ENCODE data around the gene GLUD1.

GLUD1 gene

DNA sequence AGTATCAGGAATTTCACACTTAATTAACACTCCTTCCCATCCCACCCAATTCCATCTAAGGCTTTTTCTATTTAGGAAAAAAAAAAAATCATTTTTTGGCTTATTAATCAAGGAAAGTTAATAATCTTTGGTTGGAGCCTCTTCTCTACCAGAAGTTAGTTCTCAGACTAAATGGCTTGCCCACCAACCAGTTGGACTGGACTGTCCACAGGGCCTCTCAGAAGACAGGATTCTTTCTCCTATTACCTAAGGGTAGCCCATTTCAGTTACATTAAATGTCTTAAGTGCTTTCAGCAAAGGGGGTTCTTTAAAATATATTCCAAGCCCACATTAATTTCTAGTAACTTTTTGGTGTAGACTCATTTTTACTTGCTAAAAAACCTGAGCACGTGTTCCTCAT is 35.2 kb downstream of the GLUD1 start (continued):
- TF ChIP-seq, protein P1, sequence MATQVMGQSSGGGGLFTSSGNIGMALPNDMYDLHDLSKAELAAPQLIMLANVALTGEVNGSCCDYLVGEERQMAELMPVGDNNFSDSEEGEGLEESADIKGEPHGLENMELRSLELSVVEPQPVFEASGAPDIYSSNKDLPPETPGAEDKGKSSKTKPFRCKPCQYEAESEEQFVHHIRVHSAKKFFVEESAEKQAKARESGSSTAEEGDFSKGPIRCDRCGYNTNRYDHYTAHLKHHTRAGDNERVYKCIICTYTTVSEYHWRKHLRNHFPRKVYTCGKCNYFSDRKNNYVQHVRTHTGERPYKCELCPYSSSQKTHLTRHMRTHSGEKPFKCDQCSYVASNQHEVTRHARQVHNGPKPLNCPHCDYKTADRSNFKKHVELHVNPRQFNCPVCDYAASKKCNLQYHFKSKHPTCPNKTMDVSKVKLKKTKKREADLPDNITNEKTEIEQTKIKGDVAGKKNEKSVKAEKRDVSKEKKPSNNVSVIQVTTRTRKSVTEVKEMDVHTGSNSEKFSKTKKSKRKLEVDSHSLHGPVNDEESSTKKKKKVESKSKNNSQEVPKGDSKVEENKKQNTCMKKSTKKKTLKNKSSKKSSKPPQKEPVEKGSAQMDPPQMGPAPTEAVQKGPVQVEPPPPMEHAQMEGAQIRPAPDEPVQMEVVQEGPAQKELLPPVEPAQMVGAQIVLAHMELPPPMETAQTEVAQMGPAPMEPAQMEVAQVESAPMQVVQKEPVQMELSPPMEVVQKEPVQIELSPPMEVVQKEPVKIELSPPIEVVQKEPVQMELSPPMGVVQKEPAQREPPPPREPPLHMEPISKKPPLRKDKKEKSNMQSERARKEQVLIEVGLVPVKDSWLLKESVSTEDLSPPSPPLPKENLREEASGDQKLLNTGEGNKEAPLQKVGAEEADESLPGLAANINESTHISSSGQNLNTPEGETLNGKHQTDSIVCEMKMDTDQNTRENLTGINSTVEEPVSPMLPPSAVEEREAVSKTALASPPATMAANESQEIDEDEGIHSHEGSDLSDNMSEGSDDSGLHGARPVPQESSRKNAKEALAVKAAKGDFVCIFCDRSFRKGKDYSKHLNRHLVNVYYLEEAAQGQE (tag by site-specific recombination; IDR thresholded peaks at IDR 0.05), result no peak
- TF ChIP-seq ZNF747 (tag by site-specific recombination; IDR thresholded peaks at IDR 0.05), result no peak

DNA sequence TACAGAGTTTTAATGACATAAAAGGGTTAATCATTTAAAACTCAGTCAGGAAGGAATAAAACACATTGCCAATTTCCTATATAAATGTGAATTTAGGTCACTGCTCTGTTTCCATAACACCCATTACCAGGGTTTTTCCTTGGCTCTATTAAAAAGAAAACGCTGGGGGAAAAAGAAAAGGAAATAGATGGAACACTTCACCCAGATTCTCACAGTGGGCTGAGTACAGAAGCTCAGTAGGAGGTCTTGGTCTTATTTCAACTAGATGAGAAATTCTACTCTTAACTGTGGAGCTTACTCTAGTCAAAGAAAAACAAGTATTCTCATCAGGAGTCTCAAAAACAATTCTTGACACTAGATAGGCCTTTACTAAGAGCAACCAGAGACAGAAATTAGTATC is 36.5 kb downstream of the GLUD1 start:
- no peak overlapping the region for H3K27ac ChIP-seq (ENCODE audit: extremely low read depth, low read depth, low read length)
- POLR2A ChIA-PET, result no interaction called here
- TF ChIP-seq, protein P2, sequence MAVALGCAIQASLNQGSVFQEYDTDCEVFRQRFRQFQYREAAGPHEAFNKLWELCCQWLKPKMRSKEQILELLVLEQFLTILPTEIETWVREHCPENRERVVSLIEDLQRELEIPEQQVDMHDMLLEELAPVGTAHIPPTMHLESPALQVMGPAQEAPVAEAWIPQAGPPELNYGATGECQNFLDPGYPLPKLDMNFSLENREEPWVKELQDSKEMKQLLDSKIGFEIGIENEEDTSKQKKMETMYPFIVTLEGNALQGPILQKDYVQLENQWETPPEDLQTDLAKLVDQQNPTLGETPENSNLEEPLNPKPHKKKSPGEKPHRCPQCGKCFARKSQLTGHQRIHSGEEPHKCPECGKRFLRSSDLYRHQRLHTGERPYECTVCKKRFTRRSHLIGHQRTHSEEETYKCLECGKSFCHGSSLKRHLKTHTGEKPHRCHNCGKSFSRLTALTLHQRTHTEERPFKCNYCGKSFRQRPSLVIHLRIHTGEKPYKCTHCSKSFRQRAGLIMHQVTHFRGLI (tag by site-specific recombination; IDR thresholded peaks at IDR 0.05), result no peak
- no peak for TF ChIP-seq SETDB1 (IDR thresholded peaks at IDR 0.05; ENCODE audit: insufficient read length, low read length)
- TF ChIP-seq ZNF112 (tag by site-specific recombination; IDR thresholded peaks at IDR 0.05), result no peak
- TF ChIP-seq ZNF654 (tag by site-specific recombination; IDR thresholded peaks at IDR 0.05; ENCODE audit: low read depth), result no peak
- TF ChIP-seq ZNF596 (tag by site-specific recombination; IDR thresholded peaks at IDR 0.05), result no peak
- H3K9me3 ChIP-seq (ENCODE audit: control insufficient read depth, insufficient read depth, low read depth, low read length), result no peaks in the 10 kb centered on the region
- CTCF ChIA-PET, result no interaction called here
- H3K4me1 ChIP-seq (ENCODE audit: control insufficient read depth, insufficient read depth, low read length), result no peaks in the 10 kb centered on the region
- peaks cover 44 to 88% of the 10 kb centered on the region in 2 experiments for H3K36me3 ChIP-seq (ENCODE audit: control insufficient read depth in 2 of 2, insufficient read depth in 1 of 2, low read length in 2 of 2)
- H3K4me3 ChIP-seq (ENCODE audit: low read depth, low read length), result no peak overlapping the region

DNA sequence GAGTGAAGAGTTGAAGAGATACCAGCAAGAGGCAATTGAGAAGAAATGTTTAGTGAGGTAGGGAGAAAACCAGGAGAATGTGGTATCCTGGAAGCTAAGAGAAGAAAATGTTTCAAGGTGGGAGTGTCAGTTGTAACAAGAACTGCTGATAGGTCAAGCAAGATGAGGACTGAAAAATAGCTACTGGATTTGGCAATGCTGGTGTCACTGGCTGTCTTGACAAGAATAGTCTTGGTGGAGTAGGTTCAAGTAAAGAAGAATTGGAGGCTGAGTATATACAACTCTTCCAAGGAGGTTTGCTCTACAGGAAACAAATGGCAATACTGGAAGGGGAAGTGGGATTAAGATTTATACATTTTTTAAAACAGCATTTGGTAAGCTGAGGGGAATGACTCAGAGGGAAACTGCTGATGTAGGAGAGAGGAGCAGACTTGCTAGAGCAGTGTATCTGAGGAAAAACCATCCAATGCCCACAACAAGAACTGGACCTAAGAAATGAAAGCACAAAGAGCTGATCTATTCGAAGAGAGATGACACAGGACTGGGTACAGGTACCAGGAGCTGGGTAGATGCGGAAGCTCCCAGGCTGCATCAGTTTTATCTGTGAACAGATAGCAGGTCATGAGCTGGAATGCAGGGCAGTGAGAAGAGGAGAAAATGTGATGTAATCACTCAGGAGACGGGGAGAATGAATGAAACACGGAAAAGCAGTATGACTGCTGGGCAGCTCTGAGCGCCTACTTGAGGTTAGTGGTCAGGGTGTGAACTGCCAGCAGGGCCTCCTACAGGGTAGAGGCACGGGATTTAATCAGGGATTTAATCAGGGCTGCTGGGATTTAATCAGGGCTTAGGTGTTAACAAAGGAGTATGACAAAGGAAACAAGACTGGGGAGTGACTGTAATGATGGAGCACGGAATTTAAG is 40.0 kb downstream of the GLUD1 start:
- H3K9me3 ChIP-seq (ENCODE audit: control insufficient read depth, insufficient read depth, low read depth, low read length), result no peaks in the 10 kb centered on the region
- H3K4me1 ChIP-seq (ENCODE audit: control insufficient read depth, insufficient read depth, low read length), result no peaks in the 10 kb centered on the region
- POLR2A ChIA-PET, result no interaction called here
- TF ChIP-seq, protein P3, sequence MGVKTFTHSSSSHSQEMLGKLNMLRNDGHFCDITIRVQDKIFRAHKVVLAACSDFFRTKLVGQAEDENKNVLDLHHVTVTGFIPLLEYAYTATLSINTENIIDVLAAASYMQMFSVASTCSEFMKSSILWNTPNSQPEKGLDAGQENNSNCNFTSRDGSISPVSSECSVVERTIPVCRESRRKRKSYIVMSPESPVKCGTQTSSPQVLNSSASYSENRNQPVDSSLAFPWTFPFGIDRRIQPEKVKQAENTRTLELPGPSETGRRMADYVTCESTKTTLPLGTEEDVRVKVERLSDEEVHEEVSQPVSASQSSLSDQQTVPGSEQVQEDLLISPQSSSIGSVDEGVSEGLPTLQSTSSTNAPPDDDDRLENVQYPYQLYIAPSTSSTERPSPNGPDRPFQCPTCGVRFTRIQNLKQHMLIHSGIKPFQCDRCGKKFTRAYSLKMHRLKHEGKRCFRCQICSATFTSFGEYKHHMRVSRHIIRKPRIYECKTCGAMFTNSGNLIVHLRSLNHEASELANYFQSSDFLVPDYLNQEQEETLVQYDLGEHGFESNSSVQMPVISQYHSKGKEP (tag by site-specific recombination; IDR thresholded peaks at IDR 0.05), result no peak
- TF ChIP-seq ZNF510 (tag by site-specific recombination; IDR thresholded peaks at IDR 0.05; ENCODE audit: insufficient replicate concordance) (no peak), ZNF132 (tag by site-specific recombination; IDR thresholded peaks at IDR 0.05; ENCODE audit: borderline replicate concordance) (no peak), ZNF146 (tag by site-specific recombination; IDR thresholded peaks at IDR 0.05) (no peak), ZNF157 (tag by site-specific recombination; IDR thresholded peaks at IDR 0.05) (no peak)
- no peak overlapping the region for H3K27ac ChIP-seq (ENCODE audit: extremely low read depth, low read depth, low read length)
- peaks cover 31 to 78% of the 10 kb centered on the region in 2 experiments for H3K36me3 ChIP-seq (ENCODE audit: control insufficient read depth in 2 of 2, insufficient read depth in 1 of 2, low read length in 2 of 2)
- CTCF ChIA-PET, result interaction anchor here (0.6 to 0.8 kb wide), 3 partner anchors 15 to 116 kb away, joined by 3 read pairs; no protein-coding TSS in a partner anchor
- no peak overlapping the region for H3K4me3 ChIP-seq (ENCODE audit: low read depth, low read length)
